Measurements from ENCODE around the gene ATP1A2. TPM values are rescaled to one million over a fixed set of nuclear protein-coding genes. Genes with fewer than 3 reads are reported as not detected.

The ATP1A2 gene
- total and polyA plus RNA-seq, 10 of the 15 experiments (the other 5 are each of a cell fraction or from before 2014, with no cell fraction given) = 0.15 TPM; not detected in 9

DNA sequence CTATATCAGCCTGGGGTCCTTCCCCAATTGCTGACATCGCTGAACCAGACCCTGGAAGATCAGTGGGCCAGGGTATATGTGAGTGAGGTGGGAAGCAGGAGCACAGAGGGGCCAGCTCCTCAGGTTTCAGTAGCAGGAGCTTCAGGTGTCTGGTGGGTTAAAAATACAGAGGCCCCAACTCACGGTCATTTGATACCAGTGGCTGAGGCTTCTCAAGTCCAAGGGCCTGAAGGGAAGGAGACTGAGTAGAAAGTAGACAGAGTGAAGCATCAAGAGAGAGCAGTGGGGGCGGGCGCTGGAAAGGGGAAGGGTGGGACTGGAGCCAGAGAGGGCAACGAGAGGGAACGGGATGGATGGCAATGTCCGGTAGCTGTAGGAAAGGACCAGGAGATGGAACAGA is 72.8 kb downstream of the ATP1A2 start:
- Histone ChIP-seq H3K4me3 (no peak overlapping the region), H2AFZ (ENCODE audit: control insufficient read depth, low read depth, low read length) (no peak overlapping the region), H3K9ac (ENCODE audit: control insufficient read depth, insufficient read depth, low read length) (no peak overlapping the region), H3K27ac (ENCODE audit: control insufficient read depth, insufficient read depth) (no peak overlapping the region), H3K9me3 (replicated peaks; ENCODE audit: control insufficient read depth, insufficient read depth, low read length) (no peaks in the 10 kb centered on the region), H3K4me1 (ENCODE audit: control insufficient read depth, insufficient read depth, low read length) (peaks cover 7% of the 10 kb centered on the region; the same call in 1 of the 2 replicates), H3K36me3 (ENCODE audit: control insufficient read depth in 2 of 2, insufficient read depth in 2 of 2, low read length in 1 of 2) (no peaks in the 10 kb centered on the region), H4K20me1 (ENCODE audit: control insufficient read depth, insufficient read depth) (no peaks in the 10 kb centered on the region), H3K27me3 (replicated peaks in 1 of 2; ENCODE audit: control insufficient read depth in 2 of 2, insufficient read depth in 2 of 2, low read length in 1 of 2) (peaks cover 0 to 3% of the 10 kb centered on the region in 2 experiments; a peak in 1 of 4 replicates), H3K4me2 (ENCODE audit: control insufficient read depth, insufficient read depth) (no peak overlapping the region), H3K79me2 (ENCODE audit: control insufficient read depth, insufficient read depth, low read length) (no peaks in the 10 kb centered on the region)
- intact Hi-C loops (cut with micrococcal nuclease; ENCODE audit: unreplicated experiment) = no loop called here
- ChIA-PET SMC1A (ENCODE audit: uncharacterized antibody, unreplicated experiment) (interaction anchor here (0.9 to 5.6 kb wide), 3 partner anchors 8 to 103 kb away, joined by 3 to 123 read pairs (median 7); no protein-coding TSS in a partner anchor), POLR2A (interaction anchor here (0.6 to 1.0 kb wide), 3 partner anchors 53 to 157 kb away, joined by 3 to 4 read pairs (median 4); no protein-coding TSS in a partner anchor), CTCF (interaction anchor here (0.7 to 8.7 kb wide), 5 partner anchors 16 to 104 kb away, joined by 3 to 273 read pairs (median 64); no protein-coding TSS in a partner anchor), RAD21 (ENCODE audit: unreplicated experiment) (interaction anchor here (3.5 to 5.4 kb wide), 2 partner anchors 16 to 65 kb away, joined by 10 to 128 read pairs; partner anchors contain the start of gene PEA15)
- no peak for ATAC-seq
- 66% methylated on average over 7 of the region's 7 CpGs for WGBS (ENCODE audit: insufficient coverage, insufficient replicate concordance, low lambda C conversion rate, missing lambda C conversion rate)
- no peak for DNase-seq (ENCODE audit: low read depth, low spot score)
- TF ChIP-seq, protein P1, sequence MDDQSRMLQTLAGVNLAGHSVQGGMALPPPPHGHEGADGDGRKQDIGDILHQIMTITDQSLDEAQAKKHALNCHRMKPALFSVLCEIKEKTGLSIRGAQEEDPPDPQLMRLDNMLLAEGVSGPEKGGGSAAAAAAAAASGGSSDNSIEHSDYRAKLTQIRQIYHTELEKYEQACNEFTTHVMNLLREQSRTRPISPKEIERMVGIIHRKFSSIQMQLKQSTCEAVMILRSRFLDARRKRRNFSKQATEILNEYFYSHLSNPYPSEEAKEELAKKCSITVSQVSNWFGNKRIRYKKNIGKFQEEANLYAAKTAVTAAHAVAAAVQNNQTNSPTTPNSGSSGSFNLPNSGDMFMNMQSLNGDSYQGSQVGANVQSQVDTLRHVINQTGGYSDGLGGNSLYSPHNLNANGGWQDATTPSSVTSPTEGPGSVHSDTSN (IDR thresholded peaks at IDR 0.05; ENCODE audit: insufficient replicate concordance, low read depth, low read length) = no peak
- no peak for TF ChIP-seq JUND (IDR thresholded peaks at IDR 0.05; ENCODE audit: low read depth, low read length)
- no peak for TF ChIP-seq LARP7 (IDR thresholded peaks at IDR 0.05)
- in situ Hi-C loops (cut with MboI) = no loop called here
- no TSS peak for BruUV-seq (replicated peaks)
- FAIRE-seq = no peak
